Left lung (tissue), 10 donors: Measurements from ENCODE around the gene CWC15. TPM values are rescaled to one million over a fixed set of nuclear protein-coding genes. Genes with fewer than 3 reads are reported as not detected.
"Not testable (repeated sequence)": the region's sequence is repeated elsewhere in the genome, so short reads cannot be mapped to it uniquely, and the experiment has no call there.

Source experiments
- ATAC-seq: fragments of 200-7000 bp; cut with Tn5 transposase; one replicate; pipeline ENCODE4 v1.9.1; 2020; ENCODE audit warnings: moderate library complexity
- DNase-seq, 4 donors: peaks; one replicate each; pipeline ENCODE4 v3.0.0-alpha.2; 2013 to 2020
- H3K27ac ChIP-seq, 2 donors: fragments of 200-600 bp; sonication (generic) in 1 of 2; one replicate each; pipeline versions ENCODE4 v1.5.0 to v1.8.0; 2020 to 2021
- H3K27me3 ChIP-seq, 2 donors: fragments of 200-600 bp; sonication (generic) in 1 of 2; one replicate each; pipeline versions ENCODE4 v1.5.0 to v1.8.0; 2020 to 2021
- H3K36me3 ChIP-seq, 2 donors: fragments of 200-600 bp; sonication (generic) in 1 of 2; one replicate each; pipeline versions ENCODE4 v1.5.0 to v1.8.0; 2020 to 2021
- H3K4me1 ChIP-seq, 2 donors: fragments of 200-600 bp; one replicate each; pipeline ENCODE4 v1.8.0; 2021
- H3K4me3 ChIP-seq, 2 donors: fragments of 200-600 bp; sonication (generic) in 1 of 2; one replicate each; pipeline versions ENCODE4 v1.5.0 to v1.8.0; 2020 to 2021; ENCODE audit warnings: mild to moderate bottlenecking in 1 of 2
- H3K9me3 ChIP-seq, 2 donors: fragments of 200-600 bp; sonication (generic) in 1 of 2; one replicate each; pipeline versions ENCODE4 v1.5.0 to v1.8.0; 2020 to 2021
- intact Hi-C, 2 donors: fragments of 100-400 bp; cut with DNase I; formaldehyde crosslinking; loops; one replicate each; pipeline versions ENCODE4 v1.11.2 to v1.14.2; 2022
- polyA plus RNA-seq, 6 donors: library from polyadenylated mRNA; unstranded; fragments of 120-200 nt; gene quantifications; one replicate each; pipeline ENCODE4 v1.2.1, GENCODE V29; 2013; ENCODE audit not compliant: insufficient read length in 6 of 6
- total RNA-seq, 2 donors: library from RNA; stranded (reverse); fragmentation: NEBNext Ultra II Directional; extraction: Animal tissue kit (Norgen Biotek cat#: 25700); gene quantifications; one replicate each; pipeline ENCODE4 v1.2.1, GENCODE V29; 2021
- TF ChIP-seq, protein P1 (sequence below), 2 donors: fragments of 200-600 bp; sonication (generic) in 1 of 2; IDR thresholded peaks; one replicate each; pipeline versions ENCODE4 v1.5.0 to v1.8.0; 2021; ENCODE audit warnings: antibody characterized with exemption in 2 of 2
- donor health status: DM: no; HTN: yes; CAD: no.
- donor health status: DM: no; HTN: no; CAD: no.

CWC15 gene
- total and polyA plus RNA-seq, 8 donors: 43.3 to 108 (median 97.6) TPM

DNA sequence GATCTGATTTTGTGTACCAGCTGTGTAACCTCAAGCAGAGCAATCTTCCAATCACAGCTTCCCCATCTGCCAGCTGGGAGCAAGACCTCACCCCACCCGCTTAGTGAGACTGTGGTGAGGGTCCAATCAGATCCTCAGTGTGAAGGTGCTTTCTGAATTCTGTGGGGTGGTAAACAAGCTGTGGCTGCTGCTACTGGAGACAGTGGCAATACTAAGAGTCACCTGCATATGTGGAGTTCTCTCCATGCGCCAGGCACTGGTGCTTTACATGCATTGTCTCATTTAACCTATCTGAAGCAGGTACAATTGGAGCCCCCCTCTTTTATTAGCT, 50.4 kb downstream of the CWC15 start:
- intact Hi-C loops: no loop called here
- Histone ChIP-seq H3K9me3 (no peaks in the 10 kb centered on the region), H3K27ac (no peak overlapping the region), H3K36me3 (no peaks in the 10 kb centered on the region), H3K27me3 (no peaks in the 10 kb centered on the region), H3K4me3 (no peak overlapping the region), H3K4me1 (peaks cover 15 to 29% of the 10 kb centered on the region in 2 donors)
- no peak for ATAC-seq
- TF ChIP-seq, protein P1, sequence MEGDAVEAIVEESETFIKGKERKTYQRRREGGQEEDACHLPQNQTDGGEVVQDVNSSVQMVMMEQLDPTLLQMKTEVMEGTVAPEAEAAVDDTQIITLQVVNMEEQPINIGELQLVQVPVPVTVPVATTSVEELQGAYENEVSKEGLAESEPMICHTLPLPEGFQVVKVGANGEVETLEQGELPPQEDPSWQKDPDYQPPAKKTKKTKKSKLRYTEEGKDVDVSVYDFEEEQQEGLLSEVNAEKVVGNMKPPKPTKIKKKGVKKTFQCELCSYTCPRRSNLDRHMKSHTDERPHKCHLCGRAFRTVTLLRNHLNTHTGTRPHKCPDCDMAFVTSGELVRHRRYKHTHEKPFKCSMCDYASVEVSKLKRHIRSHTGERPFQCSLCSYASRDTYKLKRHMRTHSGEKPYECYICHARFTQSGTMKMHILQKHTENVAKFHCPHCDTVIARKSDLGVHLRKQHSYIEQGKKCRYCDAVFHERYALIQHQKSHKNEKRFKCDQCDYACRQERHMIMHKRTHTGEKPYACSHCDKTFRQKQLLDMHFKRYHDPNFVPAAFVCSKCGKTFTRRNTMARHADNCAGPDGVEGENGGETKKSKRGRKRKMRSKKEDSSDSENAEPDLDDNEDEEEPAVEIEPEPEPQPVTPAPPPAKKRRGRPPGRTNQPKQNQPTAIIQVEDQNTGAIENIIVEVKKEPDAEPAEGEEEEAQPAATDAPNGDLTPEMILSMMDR (IDR thresholded peaks at IDR 0.05): no peak
- no peak for DNase-seq

DNA sequence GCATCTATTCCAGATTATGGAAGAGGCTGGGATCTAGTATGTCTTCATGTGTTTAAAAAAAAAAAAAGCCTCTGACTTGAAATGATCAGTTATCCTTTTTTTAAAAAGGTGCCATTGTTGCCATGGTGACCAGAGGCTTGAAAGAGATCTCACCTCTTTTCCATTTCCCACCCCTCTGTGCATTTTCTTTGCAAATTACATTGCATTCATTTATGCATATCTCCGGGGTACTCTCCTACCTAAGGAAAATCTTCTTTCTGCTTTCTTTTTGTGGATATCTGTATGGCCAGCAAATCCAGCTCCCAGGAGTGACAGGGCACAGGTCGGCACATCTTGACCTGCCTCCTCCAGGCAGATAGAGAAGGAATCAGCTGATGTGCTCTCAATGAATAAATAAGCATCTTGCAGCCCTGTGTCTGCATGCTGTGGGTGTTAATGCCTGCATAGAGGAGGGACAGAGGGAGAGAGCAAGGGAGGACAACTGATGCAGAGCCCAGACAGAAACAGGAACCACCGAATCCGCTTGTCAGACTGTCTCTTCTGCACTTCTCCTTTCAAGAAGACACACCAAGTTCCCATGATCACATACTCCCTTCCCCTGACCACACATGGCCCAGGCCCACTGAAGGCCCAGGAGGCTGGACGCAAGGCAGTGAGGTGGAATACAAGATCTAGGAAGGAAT, 50.9 kb downstream of the CWC15 start:
- H3K4me3 ChIP-seq: no peak overlapping the region
- peak; percentile 21 for ATAC-seq
- intact Hi-C loops: no loop called here
- H3K27ac ChIP-seq: no peak overlapping the region
- TF ChIP-seq, protein P1 (IDR thresholded peaks at IDR 0.05): no peak
- no peaks in the 10 kb centered on the region for H3K9me3 ChIP-seq
- peaks cover 11 to 24% of the 10 kb centered on the region in 2 donors for H3K4me1 ChIP-seq
- no peak for DNase-seq
- H3K36me3 ChIP-seq: no peaks in the 10 kb centered on the region
- no peaks in the 10 kb centered on the region for H3K27me3 ChIP-seq

DNA sequence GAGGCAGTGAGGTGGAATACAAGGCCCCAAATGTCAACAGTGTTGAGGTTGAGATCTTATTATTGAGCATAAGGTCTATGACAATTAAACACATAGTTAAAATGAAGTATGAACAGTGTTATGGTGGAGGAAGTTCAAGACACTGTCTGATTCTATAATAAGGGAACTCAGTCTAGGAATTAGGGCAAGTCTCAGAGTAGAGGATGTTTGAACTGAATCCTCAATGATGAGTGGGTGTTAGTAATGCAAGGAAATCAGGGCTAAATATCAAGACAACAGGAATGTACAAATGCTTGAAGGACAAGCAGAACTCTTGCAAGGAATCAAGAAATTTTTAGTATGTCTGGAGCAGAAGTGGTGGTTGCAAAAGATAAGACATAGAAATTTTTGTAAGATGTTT, 53.0 kb downstream of the CWC15 start:
- no peaks in the 10 kb centered on the region for H3K27me3 ChIP-seq
- no peak overlapping the region for H3K27ac ChIP-seq
- H3K36me3 ChIP-seq: no peaks in the 10 kb centered on the region
- no peaks in the 10 kb centered on the region for H3K9me3 ChIP-seq
- H3K4me3 ChIP-seq: no peak overlapping the region
- peaks cover 0 to 10% of the 10 kb centered on the region in 2 donors for H3K4me1 ChIP-seq
- intact Hi-C loops: no loop called here
- DNase-seq (no peak), ATAC-seq (no peak)
- TF ChIP-seq, protein P1 (IDR thresholded peaks at IDR 0.05): no peak

DNA sequence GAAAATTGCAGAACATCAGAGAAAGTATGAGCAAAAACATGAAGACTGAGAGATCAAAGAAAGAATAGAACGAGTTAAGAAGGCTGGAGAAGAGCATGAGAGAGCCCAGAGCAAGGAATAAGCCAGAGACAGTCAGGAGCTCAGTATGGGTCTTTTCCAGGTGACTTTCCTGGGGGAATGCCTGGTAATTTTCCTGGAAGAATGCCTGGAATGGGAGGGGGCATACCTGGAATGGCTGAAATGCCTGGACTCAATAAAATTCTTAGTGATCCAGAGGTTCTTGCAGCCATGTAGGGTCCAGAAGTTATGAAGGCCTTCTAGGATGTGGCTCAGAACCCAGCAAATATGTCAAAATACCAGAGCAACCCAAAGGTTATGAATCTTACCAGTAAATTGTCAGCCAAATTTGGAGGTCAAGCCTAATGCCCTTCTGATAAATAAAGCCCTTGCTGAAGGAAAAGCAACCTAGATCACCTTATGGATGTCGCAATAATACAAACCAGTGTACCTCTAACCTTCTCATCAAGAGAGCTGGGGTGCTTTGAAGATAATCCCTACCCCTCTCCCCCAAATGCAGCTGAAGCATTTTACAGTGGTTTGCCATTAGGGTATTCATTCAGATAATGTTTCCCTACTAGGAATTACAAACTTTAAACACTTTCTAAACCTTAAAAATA, 59.5 kb downstream of the CWC15 start:
- H3K36me3 ChIP-seq, H3K4me1 ChIP-seq, H3K4me3 ChIP-seq, H3K9me3 ChIP-seq, H3K27me3 ChIP-seq, intact Hi-C loops, DNase-seq, ATAC-seq, H3K27ac ChIP-seq: not testable (repeated sequence)

DNA sequence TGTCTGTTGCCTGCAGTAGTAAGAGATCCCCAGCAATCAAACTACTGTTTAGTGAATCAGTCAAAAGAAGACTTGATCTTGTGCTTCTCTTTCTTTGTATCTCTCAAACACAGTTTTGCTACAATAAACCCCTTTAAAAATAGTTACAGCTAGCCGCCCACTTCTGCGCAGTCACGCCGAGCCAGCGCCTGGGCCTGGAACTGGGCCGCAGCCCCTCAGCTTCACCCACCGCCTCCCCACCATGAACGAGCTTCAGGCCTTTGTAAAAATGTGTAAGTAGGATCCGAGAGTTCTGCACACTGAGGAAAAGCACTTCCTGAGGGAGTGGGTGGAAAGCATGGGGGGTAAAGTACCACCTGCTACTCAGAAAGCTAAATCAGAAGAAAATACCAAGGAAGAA, 60.5 kb downstream of the CWC15 start:
- Histone ChIP-seq H3K9me3 (no peaks in the 10 kb centered on the region), H3K4me1 (no peaks in the 10 kb centered on the region), H3K27ac (no peak overlapping the region), H3K36me3 (no peaks in the 10 kb centered on the region), H3K4me3 (no peak overlapping the region), H3K27me3 (no peaks in the 10 kb centered on the region)
- TF ChIP-seq, protein P1 (IDR thresholded peaks at IDR 0.05): no peak
- ATAC-seq: no peak
- no peak for DNase-seq
- intact Hi-C loops: no loop called here

Other genes with a start within 250 kb of the CWC15 start
- 10 to 100 TPM; 42.7 to 52.0 TPM for gene AMOTL1, start 205.2 kb downstream of the CWC15 start, total RNA-seq
- gene AMOTL1, start 205.2 kb downstream of the CWC15 start, polyA plus RNA-seq: 10 to 100 TPM; 52.6 to 67.9 (median 57.1) TPM
- under 1 TPM; 0.35 to 0.39 TPM for gene KDM4D, start 153 bp upstream of the CWC15 start, total RNA-seq
- gene KDM4D, start 153 bp upstream of the CWC15 start, polyA plus RNA-seq: 1 to 10 TPM; 1.8 to 2.5 (median 1.9) TPM
- gene KDM4E, start 51.7 kb upstream of the CWC15 start, total RNA-seq: not detected
- under 1 TPM; 0.23 to 0.37 (median 0.28) TPM for gene KDM4E, start 51.7 kb upstream of the CWC15 start, polyA plus RNA-seq
- gene KDM4F, start 75.9 kb upstream of the CWC15 start, total RNA-seq: not detected
- not detected for gene KDM4F, start 75.9 kb upstream of the CWC15 start, polyA plus RNA-seq
- gene SRSF8, start 93.4 kb upstream of the CWC15 start, total RNA-seq: 10 to 100 TPM; 27.5 to 41.7 TPM
- 10 to 100 TPM; 38.0 to 48.4 (median 46.5) TPM for gene SRSF8, start 93.4 kb upstream of the CWC15 start, polyA plus RNA-seq
- 10 to 100 TPM; 26.1 to 31.2 TPM for gene ENDOD1, start 116.3 kb upstream of the CWC15 start, total RNA-seq
- gene ENDOD1, start 116.3 kb upstream of the CWC15 start, polyA plus RNA-seq: 10 to 100 TPM; 24.2 to 29.6 (median 26.3) TPM